ENCODE results near the gene MAPK8. TPM values are rescaled to one million over a fixed set of nuclear protein-coding genes. Genes with fewer than 3 reads are reported as not detected.

MAPK8 gene
- total and polyA plus RNA-seq, 9 of the 15 experiments (the other 6 are each of a cell fraction or from before 2014, with no cell fraction given) = 6.4 to 159 (median 71.0) TPM

- TF ChIP-seq, protein P1, sequence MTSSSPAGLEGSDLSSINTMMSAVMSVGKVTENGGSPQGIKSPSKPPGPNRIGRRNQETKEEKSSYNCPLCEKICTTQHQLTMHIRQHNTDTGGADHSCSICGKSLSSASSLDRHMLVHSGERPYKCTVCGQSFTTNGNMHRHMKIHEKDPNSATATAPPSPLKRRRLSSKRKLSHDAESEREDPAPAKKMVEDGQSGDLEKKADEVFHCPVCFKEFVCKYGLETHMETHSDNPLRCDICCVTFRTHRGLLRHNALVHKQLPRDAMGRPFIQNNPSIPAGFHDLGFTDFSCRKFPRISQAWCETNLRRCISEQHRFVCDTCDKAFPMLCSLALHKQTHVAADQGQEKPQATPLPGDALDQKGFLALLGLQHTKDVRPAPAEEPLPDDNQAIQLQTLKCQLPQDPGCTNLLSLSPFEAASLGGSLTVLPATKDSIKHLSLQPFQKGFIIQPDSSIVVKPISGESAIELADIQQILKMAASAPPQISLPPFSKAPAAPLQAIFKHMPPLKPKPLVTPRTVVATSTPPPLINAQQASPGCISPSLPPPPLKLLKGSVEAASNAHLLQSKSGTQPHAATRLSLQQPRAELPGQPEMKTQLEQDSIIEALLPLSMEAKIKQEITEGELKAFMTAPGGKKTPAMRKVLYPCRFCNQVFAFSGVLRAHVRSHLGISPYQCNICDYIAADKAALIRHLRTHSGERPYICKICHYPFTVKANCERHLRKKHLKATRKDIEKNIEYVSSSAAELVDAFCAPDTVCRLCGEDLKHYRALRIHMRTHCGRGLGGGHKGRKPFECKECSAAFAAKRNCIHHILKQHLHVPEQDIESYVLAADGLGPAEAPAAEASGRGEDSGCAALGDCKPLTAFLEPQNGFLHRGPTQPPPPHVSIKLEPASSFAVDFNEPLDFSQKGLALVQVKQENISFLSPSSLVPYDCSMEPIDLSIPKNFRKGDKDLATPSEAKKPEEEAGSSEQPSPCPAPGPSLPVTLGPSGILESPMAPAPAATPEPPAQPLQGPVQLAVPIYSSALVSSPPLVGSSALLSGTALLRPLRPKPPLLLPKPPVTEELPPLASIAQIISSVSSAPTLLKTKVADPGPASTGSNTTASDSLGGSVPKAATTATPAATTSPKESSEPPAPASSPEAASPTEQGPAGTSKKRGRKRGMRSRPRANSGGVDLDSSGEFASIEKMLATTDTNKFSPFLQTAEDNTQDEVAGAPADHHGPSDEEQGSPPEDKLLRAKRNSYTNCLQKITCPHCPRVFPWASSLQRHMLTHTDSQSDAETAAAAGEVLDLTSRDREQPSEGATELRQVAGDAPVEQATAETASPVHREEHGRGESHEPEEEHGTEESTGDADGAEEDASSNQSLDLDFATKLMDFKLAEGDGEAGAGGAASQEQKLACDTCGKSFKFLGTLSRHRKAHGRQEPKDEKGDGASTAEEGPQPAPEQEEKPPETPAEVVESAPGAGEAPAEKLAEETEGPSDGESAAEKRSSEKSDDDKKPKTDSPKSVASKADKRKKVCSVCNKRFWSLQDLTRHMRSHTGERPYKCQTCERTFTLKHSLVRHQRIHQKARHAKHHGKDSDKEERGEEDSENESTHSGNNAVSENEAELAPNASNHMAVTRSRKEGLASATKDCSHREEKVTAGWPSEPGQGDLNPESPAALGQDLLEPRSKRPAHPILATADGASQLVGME (CRISPR knock-in tag; IDR thresholded peaks at IDR 0.05) = no peak
- TF ChIP-seq MNT (conservative IDR thresholded peaks at IDR 0.05) (no peak), CBX2 (IDR thresholded peaks at IDR 0.05; ENCODE audit: insufficient read depth, low read length, poor library complexity, severe bottlenecking) (no peak), ARID3B (CRISPR knock-in tag; IDR thresholded peaks at IDR 0.05; ENCODE audit: borderline replicate concordance) (no peak), THAP7 (CRISPR knock-in tag; IDR thresholded peaks at IDR 0.05) (no peak), ZBTB11 (CRISPR knock-in tag; IDR thresholded peaks at IDR 0.05) (peak in 1 of 3 experiments; percentile 22; a peak in 1 of 6 replicates)
- TF ChIP-seq, protein P2, sequence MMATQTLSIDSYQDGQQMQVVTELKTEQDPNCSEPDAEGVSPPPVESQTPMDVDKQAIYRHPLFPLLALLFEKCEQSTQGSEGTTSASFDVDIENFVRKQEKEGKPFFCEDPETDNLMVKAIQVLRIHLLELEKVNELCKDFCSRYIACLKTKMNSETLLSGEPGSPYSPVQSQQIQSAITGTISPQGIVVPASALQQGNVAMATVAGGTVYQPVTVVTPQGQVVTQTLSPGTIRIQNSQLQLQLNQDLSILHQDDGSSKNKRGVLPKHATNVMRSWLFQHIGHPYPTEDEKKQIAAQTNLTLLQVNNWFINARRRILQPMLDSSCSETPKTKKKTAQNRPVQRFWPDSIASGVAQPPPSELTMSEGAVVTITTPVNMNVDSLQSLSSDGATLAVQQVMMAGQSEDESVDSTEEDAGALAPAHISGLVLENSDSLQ (IDR thresholded peaks at IDR 0.05) = no peak
Observed at GRCh38 chr10:48468130-48468790, 161.8 kb downstream of the MAPK8 start (continued).

Data from K562 (cell line).